H1 (cell line): ENCODE data around the gene CALHM3. TPM values are rescaled to one million over a fixed set of nuclear protein-coding genes. Genes with fewer than 3 reads are reported as not detected.
A peak's percentile ranks its signal among the peaks of the same experiment; 100 is the strongest.

Experiments used
- CTCF ChIA-PET: fragments of 300-600 bp; sonication (Branson Sonifier 250); formaldehyde crosslinking; loops from one replicate; lab custom pipeline; 2021; ENCODE audit not compliant: partially characterized antibody; lab: Charles Lee
- POLR2A ChIA-PET: fragments of 300-600 bp; sonication (Branson Sonifier 250); formaldehyde crosslinking; loops from one replicate; lab custom pipeline; 2021; ENCODE audit warnings: inconsistent platforms; ENCODE audit not compliant: partially characterized antibody; lab: Charles Lee
- DNase-seq, 2 experiments: peaks; one replicate each; pipeline versions ENCODE4 v3.0.0 to v3.0.0-alpha.2; 2010 to 2022; ENCODE audit warnings: low spot score in 2 of 2, low read depth in 1 of 2, mixed read lengths in 1 of 2
- FAIRE-seq: peaks from 2 replicates; lab custom pipeline; 2011; peaks lifted over from hg19 to GRCh38; lab: Jason Lieb, UNC
- H2AFZ ChIP-seq: 2 replicates; pipeline ENCODE4 v1.8.1; 2012; ENCODE audit warnings: low read length, inconsistent platforms
- H2AK5ac ChIP-seq: 2 replicates; pipeline ENCODE4 v1.6.1; 2013; ENCODE audit warnings: low read depth, low read length
- H2BK120ac ChIP-seq: replicated peaks from 2 replicates; pipeline ENCODE3; 2013; ENCODE audit warnings: low read depth, low read length, inconsistent platforms
- H2BK12ac ChIP-seq: 2 replicates; pipeline ENCODE4 v1.6.1; 2013; ENCODE audit warnings: low read depth, low read length
- H2BK15ac ChIP-seq: 2 replicates; pipeline ENCODE4 v1.6.1; 2013; ENCODE audit warnings: low read length
- H2BK20ac ChIP-seq: 2 replicates; pipeline ENCODE4 v1.6.1; 2013; ENCODE audit warnings: low read length
- H2BK5ac ChIP-seq: 2 replicates; pipeline ENCODE4 v1.6.1; 2013; ENCODE audit warnings: low read depth, low read length
- H3K14ac ChIP-seq: 2 replicates; pipeline ENCODE4 v1.6.1; 2013; ENCODE audit warnings: inconsistent platforms; ENCODE audit not compliant: insufficient read length
- H3K18ac ChIP-seq: 2 replicates; pipeline ENCODE4 v1.6.1; 2013; ENCODE audit warnings: low read length; ENCODE audit errors: extremely low read depth
- H3K23ac ChIP-seq: 2 replicates; pipeline ENCODE4 v1.6.1; 2013; ENCODE audit warnings: inconsistent platforms; ENCODE audit not compliant: insufficient read length
- H3K23me2 ChIP-seq: 2 replicates; pipeline ENCODE4 v1.6.1; 2013; ENCODE audit warnings: low read depth, low read length
- H3K27ac ChIP-seq: 2 replicates; pipeline ENCODE4 v1.6.1; 2011; ENCODE audit warnings: low read depth, low read length, inconsistent platforms
- H3K27me3 ChIP-seq, 4 experiments: replicated peaks in 1 of 4; 1 replicate in 1 of 4; 2 replicates in 3 of 4; pipeline versions ENCODE4 v1.6.1 to v1.8.1; 2011 to 2013; ENCODE audit warnings: low read length in 3 of 4, mild to moderate bottlenecking in 3 of 4, inconsistent platforms in 2 of 4, mixed read lengths in 2 of 4, moderate library complexity in 1 of 4; ENCODE audit not compliant: control insufficient read depth in 3 of 4, insufficient read depth in 3 of 4; ENCODE audit errors: extremely low read depth in 1 of 4
- H3K36me3 ChIP-seq, 4 experiments: 2 replicates each; pipeline versions ENCODE4 v1.6.1 to v1.8.1; 2011 to 2013; ENCODE audit warnings: mild to moderate bottlenecking in 4 of 4, low read length in 3 of 4, moderate library complexity in 2 of 4, control low read depth in 1 of 4, inconsistent platforms in 1 of 4; ENCODE audit not compliant: insufficient read depth in 4 of 4, control insufficient read depth in 2 of 4
- H3K4ac ChIP-seq: replicated peaks from 2 replicates; pipeline ENCODE3; 2013; ENCODE audit warnings: low read length, low read depth, mixed read lengths, inconsistent platforms; ENCODE audit not compliant: insufficient read length
- H3K4me1 ChIP-seq, 4 experiments: replicated peaks in 1 of 4; 1 replicate in 1 of 4; 2 replicates in 3 of 4; pipeline versions ENCODE4 v1.6.1 to v1.8.1; 2011 to 2013; ENCODE audit warnings: low read length in 3 of 4, inconsistent platforms in 2 of 4, mixed read lengths in 1 of 4; ENCODE audit not compliant: insufficient read depth in 4 of 4, control insufficient read depth in 3 of 4
- H3K4me2 ChIP-seq, 2 experiments: 2 replicates each; pipeline versions ENCODE4 v1.6.1 to v1.8.1; 2011 to 2013; ENCODE audit warnings: low read depth in 2 of 2, low read length in 2 of 2, control low read depth in 1 of 2, inconsistent platforms in 1 of 2, mild to moderate bottlenecking in 1 of 2; ENCODE audit not compliant: insufficient read depth in 1 of 2
- H3K4me3 ChIP-seq, 4 experiments: fragments of 200-600, 300-600 bp in 1 of 4; sonication (generic), shearing (Covaris generic), sonication (Bioruptor Twin) in 1 of 4; 2 replicates each; pipeline versions ENCODE4 v1.5.1 to v1.8.1; 2011 to 2016; ENCODE audit warnings: low read length in 4 of 4, low read depth in 3 of 4, control low read depth in 2 of 4, inconsistent platforms in 2 of 4, mild to moderate bottlenecking in 2 of 4, mixed read lengths in 1 of 4, moderate library complexity in 1 of 4; ENCODE audit not compliant: insufficient read depth in 2 of 4; ENCODE audit errors: extremely low read depth in 1 of 4
- H3K56ac ChIP-seq: replicated peaks from 2 replicates; pipeline ENCODE3; 2013; ENCODE audit warnings: low read depth, mild to moderate bottlenecking, mixed read lengths, low read length, inconsistent platforms; ENCODE audit not compliant: insufficient read length
- H3K79me1 ChIP-seq: 2 replicates; pipeline ENCODE4 v1.6.1; 2013; ENCODE audit warnings: low read depth, low read length, control low read depth
- H3K79me2 ChIP-seq, 2 experiments: 2 replicates each; pipeline versions ENCODE4 v1.6.1 to v1.8.1; 2012 to 2013; ENCODE audit warnings: low read length in 2 of 2, mild to moderate bottlenecking in 2 of 2, inconsistent platforms in 1 of 2; ENCODE audit not compliant: insufficient read depth in 2 of 2, control insufficient read depth in 1 of 2
- H3K9ac ChIP-seq, 4 experiments: replicated peaks in 1 of 4; 1 replicate in 1 of 4; 2 replicates in 3 of 4; pipeline versions ENCODE4 v1.6.1 to v1.8.1; 2011 to 2013; ENCODE audit warnings: low read depth in 3 of 4, low read length in 3 of 4, control low read depth in 2 of 4, mild to moderate bottlenecking in 2 of 4, moderate library complexity in 2 of 4, inconsistent platforms in 1 of 4; ENCODE audit errors: extremely low read depth in 1 of 4
- H3K9me3 ChIP-seq, 2 experiments: 2 replicates each; pipeline versions ENCODE4 v1.6.1 to v1.8.1; 2012 to 2013; ENCODE audit warnings: mild to moderate bottlenecking in 2 of 2, moderate library complexity in 2 of 2, control low read depth in 1 of 2, inconsistent platforms in 1 of 2, low read depth in 1 of 2, low read length in 1 of 2, mixed read lengths in 1 of 2; ENCODE audit not compliant: insufficient read depth in 2 of 2
- H4K20me1 ChIP-seq, 2 experiments: replicated peaks in 1 of 2; 2 replicates each; pipeline versions ENCODE3 to v1.8.1; 2011 to 2013; ENCODE audit warnings: inconsistent platforms in 2 of 2, low read length in 2 of 2, mild to moderate bottlenecking in 1 of 2; ENCODE audit not compliant: insufficient read depth in 2 of 2, control insufficient read depth in 1 of 2
- H4K5ac ChIP-seq: 2 replicates; pipeline ENCODE4 v1.6.1; 2013; ENCODE audit warnings: low read length, low read depth, mixed read lengths, inconsistent platforms; ENCODE audit not compliant: insufficient read length
- H4K8ac ChIP-seq: 2 replicates; pipeline ENCODE4 v1.8.0; 2013; ENCODE audit warnings: mild to moderate bottlenecking, moderate library complexity, low read length, inconsistent platforms; ENCODE audit not compliant: insufficient read depth; ENCODE audit errors: extremely low read depth
- H4K91ac ChIP-seq: replicated peaks from 2 replicates; pipeline ENCODE3; 2013; ENCODE audit warnings: low read length, mixed read lengths, inconsistent platforms; ENCODE audit not compliant: insufficient read length
- BACH1 ChIP-seq: IDR thresholded peaks from 2 replicates; pipeline ENCODE4 v1.6.1; 2012; ENCODE audit warnings: low read length, improper control_type of control experiment
- CEBPB ChIP-seq: IDR thresholded peaks from 2 replicates; pipeline ENCODE4 v1.6.1; 2012; ENCODE audit warnings: low read depth, low read length
- KDM4A ChIP-seq: IDR thresholded peaks from one replicate; pipeline ENCODE4 v1.7.1; 2012; ENCODE audit warnings: low read depth, mild to moderate bottlenecking, moderate library complexity, low read length, inconsistent platforms; ENCODE audit not compliant: severe bottlenecking
- KDM5A ChIP-seq: fragments of 200-600 bp; IDR thresholded peaks from 2 replicates; pipeline ENCODE4 v1.7.1; 2012; ENCODE audit warnings: mild to moderate bottlenecking, low read length, inconsistent platforms, mixed read lengths
- NRF1 ChIP-seq: IDR thresholded peaks from 2 replicates; pipeline ENCODE4 v1.6.1; 2011; ENCODE audit warnings: mild to moderate bottlenecking, low read depth, low read length, improper control_type of control experiment
- POLR2AphosphoS5 ChIP-seq: IDR thresholded peaks from 2 replicates; pipeline ENCODE4 v1.6.1; 2011; ENCODE audit warnings: low read depth, low read length
- RNF2 ChIP-seq: fragments of 200-900, 300-1000 bp; sonication (generic); IDR thresholded peaks from 2 replicates; pipeline ENCODE4 v1.7.1; 2016; ENCODE audit warnings: borderline replicate concordance, low read depth, mild to moderate bottlenecking, antibody characterized with exemption, low read length; ENCODE audit not compliant: poor library complexity, severe bottlenecking; ENCODE audit errors: missing control alignments
- RXRA ChIP-seq: IDR thresholded peaks from 2 replicates; pipeline ENCODE4 v1.6.1; 2011; ENCODE audit warnings: low read depth, mild to moderate bottlenecking, low read length, moderate library complexity; ENCODE audit not compliant: insufficient read depth
- SAP30 ChIP-seq: fragments of 300-600 bp; sonication (generic); IDR thresholded peaks from 2 replicates; pipeline ENCODE4 v1.7.1; 2012; ENCODE audit warnings: low read length, moderate library complexity, mild to moderate bottlenecking, inconsistent platforms; ENCODE audit not compliant: insufficient read depth, insufficient replicate concordance
- SIN3A ChIP-seq, 2 experiments: IDR thresholded peaks in 1 of 2; conservative IDR thresholded peaks in 1 of 2; 2 replicates each; pipeline ENCODE4 v1.6.1; 2011 to 2012; ENCODE audit warnings: low read length in 2 of 2, improper control_type of control experiment in 1 of 2, low read depth in 1 of 2, mild to moderate bottlenecking in 1 of 2
- TAF7 ChIP-seq: optimal IDR thresholded peaks from 2 replicates; pipeline ENCODE3; 2011; ENCODE audit warnings: low read depth, mild to moderate bottlenecking, inconsistent platforms, low read length, moderate library complexity, borderline replicate concordance
- TEAD4 ChIP-seq: IDR thresholded peaks from 2 replicates; pipeline ENCODE4 v1.6.1; 2012; ENCODE audit warnings: low read depth, low read length, inconsistent platforms, mixed read lengths
- WGBS, 2 experiments: shearing (Covaris generic) in 1 of 2; methylation state at CpG; one replicate each; pipeline versions ENCODE4 v1.1.6 to v1.1.7; 2013 to 2015; ENCODE audit warnings: low lambda C conversion rate in 2 of 2, mixed read lengths in 2 of 2, inconsistent platforms in 1 of 2, low coverage in 1 of 2, missing lambda C conversion rate in 1 of 2; ENCODE audit not compliant: insufficient replicate concordance in 2 of 2, insufficient coverage in 1 of 2, insufficient read length in 1 of 2; ENCODE audit errors: extremely low coverage in 1 of 2, missing lambda C conversion rate in 1 of 2; 5-methylcytosine and 5-hydroxymethylcytosine counted together
- polyA plus RNA-seq, 7 experiments: library from polyadenylated mRNA; depleted of rRNA in 3 of 7; stranded (reverse) in 5 of 7; unstranded in 2 of 7; fragments of >200 nt in 5 of 7; fragments of 200-250 nt in 2 of 7; gene quantifications; 1 replicate in 5 of 7; 2 replicates in 1 of 7; 4 replicates in 1 of 7; pipeline versions ENCODE4 v1.2.1 to v1.2.3, GENCODE V29; 2011 to 2013; ENCODE audit warnings: missing spikeins in 2 of 7, mixed read lengths in 2 of 7
- total RNA-seq: library from RNA; stranded (reverse); fragmentation: NEBNext Ultra II Directional; extraction: Animal tissue kit (Norgen Biotek cat#: 25700); gene quantifications from 2 replicates; pipeline ENCODE4 v1.2.1, GENCODE V29; 2021
- TF ChIP-seq, protein P1 (sequence below): IDR thresholded peaks from 2 replicates; pipeline ENCODE4 v1.6.1; 2012; ENCODE audit warnings: inconsistent platforms

CALHM3 gene
- total and polyA plus RNA-seq, 2 of the 8 experiments (the other 6 are each of a cell fraction or from before 2014, with no cell fraction given): 0.17 to 0.60 TPM

DNA sequence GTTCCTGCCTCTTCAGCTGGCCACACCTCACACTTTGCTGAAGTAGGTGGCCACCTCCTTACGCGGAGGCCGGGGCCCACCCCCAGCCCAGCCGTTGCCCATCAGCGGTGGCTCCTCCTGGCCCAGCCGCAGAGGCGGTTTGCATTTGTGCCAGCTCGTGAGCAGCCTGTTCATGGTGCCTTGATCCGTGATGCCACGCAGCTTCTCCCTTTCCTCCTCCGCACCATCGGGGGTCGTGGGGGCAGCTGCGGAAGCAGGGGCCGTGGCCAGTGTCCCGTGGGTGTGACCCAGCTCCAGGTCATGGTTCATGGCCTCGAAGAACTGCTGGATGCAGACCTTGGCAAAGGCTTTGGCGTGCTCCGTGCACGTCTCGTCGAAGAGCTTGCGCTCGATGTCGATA is 23.8 kb downstream of the CALHM3 start:
- H2BK15ac ChIP-seq: no peak overlapping the region
- POLR2A ChIA-PET: interaction anchor here (1.1 to 1.4 kb wide), 4 partner anchors 8 to 17 kb away, joined by 3 to 4 read pairs (median 3); no protein-coding TSS in a partner anchor
- TF ChIP-seq CEBPB: no peak
- TF ChIP-seq, protein P1, sequence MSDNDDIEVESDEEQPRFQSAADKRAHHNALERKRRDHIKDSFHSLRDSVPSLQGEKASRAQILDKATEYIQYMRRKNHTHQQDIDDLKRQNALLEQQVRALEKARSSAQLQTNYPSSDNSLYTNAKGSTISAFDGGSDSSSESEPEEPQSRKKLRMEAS: no peak
- TF ChIP-seq SAP30: no peak
- no peak for TF ChIP-seq KDM4A
- no peak for TF ChIP-seq TAF7
- no peak for TF ChIP-seq SIN3A (conservative IDR thresholded peaks at IDR 0.05 in 1 of 2, IDR thresholded peaks at IDR 0.05 in 1 of 2; ENCODE audit: low read depth in 1 of 2, low read length in 2 of 2)
- TF ChIP-seq BACH1: no peak
- no peak for TF ChIP-seq POLR2AphosphoS5
- no peak for TF ChIP-seq NRF1
- no peak for TF ChIP-seq RXRA
- no peak for TF ChIP-seq KDM5A
- no peak for TF ChIP-seq RNF2
- TF ChIP-seq TEAD4: no peak

More for the DNA sequence above, 23.8 kb downstream of the CALHM3 start:
- H2BK120ac ChIP-seq: no peak overlapping the region
- peak overlapping the region; percentile 17; the same call in 1 of the 2 replicates for H4K8ac ChIP-seq
- no peaks in the 10 kb centered on the region for H3K79me1 ChIP-seq
- no peak overlapping the region for H2AK5ac ChIP-seq
- H2AFZ ChIP-seq: no peak overlapping the region
- H3K27me3 ChIP-seq: no peaks in the 10 kb centered on the region; a peak in 2 of 7 replicates
- CTCF ChIA-PET: interaction anchor here (0.9 to 6.0 kb wide), 13 partner anchors 12 to 231 kb away, joined by 3 to 47 read pairs (median 4); partner anchors contain the start of gene CALHM3
- no peaks in the 10 kb centered on the region for H3K9me3 ChIP-seq
- H3K18ac ChIP-seq: no peak overlapping the region
- no peak overlapping the region for H3K9ac ChIP-seq
- WGBS, 2 experiments: 93% methylated on average over 23 of the region's 25 CpGs; no CpG with 5 or more reads in 1 of the 2 experiments
- H4K5ac ChIP-seq: no peak overlapping the region
- H3K14ac ChIP-seq: no peak overlapping the region
- H3K27ac ChIP-seq: no peak overlapping the region
- no peaks in the 10 kb centered on the region for H3K79me2 ChIP-seq
- no peak overlapping the region for H4K91ac ChIP-seq
- no peak overlapping the region for H3K23ac ChIP-seq
- H3K23me2 ChIP-seq: peaks cover 3% of the 10 kb centered on the region; the same call in 1 of the 2 replicates
- peaks cover 0 to 22% (median 11%) of the 10 kb centered on the region in 4 experiments; a peak in 5 of 7 replicates for H3K4me1 ChIP-seq
- no peak overlapping the region for H3K4ac ChIP-seq
- no peak for DNase-seq
- no peak overlapping the region for H3K4me2 ChIP-seq
- no peaks in the 10 kb centered on the region for H3K36me3 ChIP-seq
- no peak overlapping the region for H2BK12ac ChIP-seq
- H3K56ac ChIP-seq: no peak overlapping the region
- H2BK20ac ChIP-seq: no peak overlapping the region
- H2BK5ac ChIP-seq: no peak overlapping the region
- no peaks in the 10 kb centered on the region for H4K20me1 ChIP-seq
- no peak for FAIRE-seq
- no peak overlapping the region for H3K4me3 ChIP-seq
